A204.1 (cell line): Measurements from ENCODE around the gene MEF2C.
"Not testable (repeated sequence)": the region's sequence is repeated elsewhere in the genome, so short reads cannot be mapped to it uniquely, and the experiment has no call there.

Experiments
- FAIRE-seq: peaks from 2 replicates; lab custom pipeline; 2012; peaks lifted over from hg19 to GRCh38; lab: Jason Lieb, UNC

The MEF2C gene

GRCh38 chr5:88861231-88861630, 21.8 kb downstream of the MEF2C start:
- FAIRE-seq = no peak

DNA sequence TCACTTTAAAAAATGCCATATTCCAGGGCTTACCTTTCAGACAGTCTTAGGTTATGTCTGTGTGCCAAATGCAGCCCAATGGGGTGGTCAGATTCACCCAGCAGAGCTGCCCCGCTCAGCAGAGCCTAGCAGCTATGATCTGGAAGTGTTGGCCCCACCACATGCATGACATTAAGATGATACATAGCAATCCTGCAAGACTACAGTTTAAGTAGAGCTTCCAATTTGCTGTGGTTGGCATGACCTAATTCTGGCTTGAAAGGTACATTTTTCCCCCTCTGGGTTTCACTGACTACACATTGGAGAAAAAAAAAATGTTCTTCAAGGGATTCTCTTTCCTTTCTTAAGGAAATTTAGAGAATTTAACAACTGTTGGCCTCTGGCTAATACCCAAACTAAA, 22.5 kb downstream of the MEF2C start:
- no peak for FAIRE-seq

GRCh38 chr5:88858392-88858791, 24.6 kb downstream of the MEF2C start:
- no peak for FAIRE-seq

DNA sequence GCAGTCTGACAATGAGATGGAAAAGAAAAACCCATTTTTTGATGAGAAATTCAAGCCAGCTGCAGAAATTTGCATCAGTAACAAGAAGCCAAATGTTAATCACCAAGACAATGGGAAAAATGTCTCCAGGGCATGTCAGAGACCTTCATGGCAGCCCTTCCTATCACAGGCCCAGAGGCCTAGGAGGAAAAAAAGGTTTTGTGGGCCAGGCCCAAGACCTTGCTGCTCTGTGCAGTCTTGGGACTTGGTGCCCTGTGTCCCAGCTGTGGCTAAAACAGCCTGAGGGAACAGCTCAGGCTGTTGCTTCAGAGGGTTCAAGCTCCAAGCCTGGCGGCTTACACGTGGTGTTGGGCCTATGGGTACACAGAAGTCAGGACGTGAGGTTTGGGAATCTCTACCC, 26.6 kb downstream of the MEF2C start:
- not testable (repeated sequence) for FAIRE-seq

GRCh38 chr5:88854769-88855168, 28.2 kb downstream of the MEF2C start:
- FAIRE-seq = no peak

- FAIRE-seq = no peak
These were observed 35.6 kb downstream of the MEF2C start for GRCh38 chr5:88847420-88847819.

- FAIRE-seq = no peak
These were observed 36.5 kb downstream of the MEF2C start for GRCh38 chr5:88846434-88846833.

DNA sequence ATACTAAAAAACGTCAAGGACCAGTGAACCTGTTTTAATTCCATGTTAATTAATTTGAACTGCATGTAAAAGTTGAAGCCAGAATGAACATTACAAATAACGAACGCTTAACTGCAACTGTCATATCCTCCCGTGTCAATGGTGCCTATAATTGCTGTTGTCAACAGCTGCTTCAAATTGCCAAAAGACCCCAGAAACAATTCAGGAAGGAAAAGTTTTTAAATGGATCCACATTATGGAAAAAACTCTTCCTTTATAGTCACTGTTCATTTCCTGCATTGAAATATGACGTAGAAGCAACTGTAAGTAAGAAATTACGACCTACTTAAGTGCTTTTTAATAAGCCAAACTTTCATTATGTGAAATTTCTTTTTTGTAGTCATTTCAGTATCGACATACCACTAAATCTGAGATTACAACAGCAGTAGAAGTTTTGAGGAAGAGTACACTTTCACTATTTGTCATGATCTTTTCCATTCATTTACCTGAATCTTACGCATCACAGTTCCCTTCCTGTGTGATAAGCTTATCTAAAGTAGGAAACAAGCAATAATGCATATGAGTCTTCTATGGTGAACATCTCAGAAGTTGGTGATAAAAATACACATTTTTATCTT, 37.8 kb downstream of the MEF2C start:
- no peak for FAIRE-seq

- FAIRE-seq = no peak
These were observed 40.2 kb downstream of the MEF2C start for GRCh38 chr5:88842784-88843183.

DNA sequence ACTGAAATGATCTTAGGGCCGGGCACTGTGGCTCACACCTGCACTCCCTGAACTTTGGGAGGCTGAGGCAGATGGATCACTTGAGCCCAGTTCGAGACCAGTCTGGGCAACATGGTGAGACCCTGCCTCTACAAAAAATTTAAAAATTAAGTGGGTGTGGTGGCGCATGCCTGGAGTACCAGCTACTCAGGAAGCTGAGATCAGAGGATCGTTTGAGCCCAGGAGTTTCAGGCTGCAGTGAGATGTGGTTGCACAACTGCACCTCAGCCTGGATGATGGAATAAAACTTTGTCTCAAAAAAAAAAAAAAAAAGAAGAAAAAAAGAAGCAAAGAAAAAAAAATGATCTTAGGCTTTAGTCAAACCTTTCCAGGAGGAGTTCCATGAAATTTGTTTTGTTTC, 41.8 kb downstream of the MEF2C start:
- FAIRE-seq = no peak

DNA sequence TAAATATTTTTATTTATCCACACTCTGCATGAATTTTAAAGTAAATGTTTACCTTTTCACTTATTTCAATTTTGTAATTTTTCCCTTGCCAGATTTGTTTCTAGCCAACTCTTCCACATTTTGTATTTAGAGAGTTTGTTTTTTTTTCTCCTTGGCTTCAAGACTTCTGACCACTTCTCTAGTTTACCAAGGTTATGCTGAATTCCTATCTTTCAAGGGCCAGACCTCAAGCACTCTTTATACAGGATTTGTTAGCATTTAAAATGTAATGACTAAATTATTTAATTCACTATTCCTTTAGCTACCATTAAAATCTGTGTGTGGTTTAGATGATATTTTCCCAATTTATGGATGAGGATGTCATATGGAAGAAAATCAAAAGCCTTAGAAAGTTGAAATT, 42.5 kb downstream of the MEF2C start:
- no peak for FAIRE-seq

DNA sequence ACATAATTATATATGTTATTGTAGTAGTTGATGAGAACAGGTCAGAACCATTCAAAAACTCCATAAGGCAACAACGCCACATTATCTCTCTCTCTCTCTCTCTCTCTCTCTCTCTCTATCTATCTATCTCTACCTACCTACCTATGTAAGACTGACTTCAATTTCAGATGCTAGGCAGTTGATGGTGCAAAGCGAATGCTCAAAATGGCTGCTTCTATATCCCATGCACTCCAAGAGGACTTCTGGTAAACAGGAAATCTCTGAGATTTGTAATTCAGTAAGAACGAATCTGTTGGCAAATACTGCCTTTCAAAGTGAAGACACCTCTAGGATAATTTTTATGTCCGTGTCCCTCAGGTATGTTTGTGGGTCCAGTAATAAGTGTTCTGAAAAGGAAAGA, 43.7 kb downstream of the MEF2C start:
- FAIRE-seq = no peak

DNA sequence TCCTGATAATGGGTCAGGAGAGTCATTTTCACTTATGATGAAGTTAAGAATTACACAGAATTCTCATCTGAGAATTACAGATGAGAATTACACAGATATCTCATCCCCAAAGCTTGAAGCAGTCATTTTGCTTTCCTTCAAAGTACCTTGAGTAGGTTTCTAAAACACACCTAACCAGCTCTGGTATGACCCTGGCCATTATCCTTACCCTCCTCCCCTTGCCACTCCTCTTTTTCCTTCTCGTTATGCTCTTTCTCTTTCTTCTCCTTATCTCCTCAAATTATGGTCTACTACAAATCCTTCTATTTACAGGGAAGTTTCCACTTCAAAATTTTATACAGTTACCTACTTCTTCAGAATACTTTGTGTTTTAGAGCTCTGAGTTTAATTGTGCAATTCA, 44.5 kb downstream of the MEF2C start:
- no peak for FAIRE-seq

GRCh38 chr5:88837817-88838216, 45.2 kb downstream of the MEF2C start:
- no peak for FAIRE-seq

DNA sequence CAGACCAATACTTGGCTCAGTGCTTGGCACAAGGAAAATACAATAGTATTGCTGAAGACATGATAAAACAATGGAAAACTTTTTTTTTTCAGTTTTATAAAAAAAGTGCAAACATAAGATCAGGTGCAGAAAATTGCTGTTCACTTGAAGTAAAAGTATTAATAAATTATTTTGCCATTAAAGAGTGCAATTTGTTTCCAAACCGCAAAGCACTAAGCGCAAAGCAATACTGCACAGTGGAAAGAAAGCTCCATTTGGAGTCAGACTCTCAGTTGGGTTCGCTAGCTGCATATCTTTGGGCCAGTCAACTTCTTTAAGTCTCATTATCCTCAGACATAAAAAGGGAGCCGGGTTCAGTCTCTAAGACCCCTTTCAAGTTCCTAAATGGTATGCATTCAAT, 45.8 kb downstream of the MEF2C start:
- FAIRE-seq = no peak

- no peak for FAIRE-seq
These were observed 46.7 kb downstream of the MEF2C start for GRCh38 chr5:88836195-88836838.

- FAIRE-seq = no peak
These were observed 48.5 kb downstream of the MEF2C start for GRCh38 chr5:88834499-88834898.

DNA sequence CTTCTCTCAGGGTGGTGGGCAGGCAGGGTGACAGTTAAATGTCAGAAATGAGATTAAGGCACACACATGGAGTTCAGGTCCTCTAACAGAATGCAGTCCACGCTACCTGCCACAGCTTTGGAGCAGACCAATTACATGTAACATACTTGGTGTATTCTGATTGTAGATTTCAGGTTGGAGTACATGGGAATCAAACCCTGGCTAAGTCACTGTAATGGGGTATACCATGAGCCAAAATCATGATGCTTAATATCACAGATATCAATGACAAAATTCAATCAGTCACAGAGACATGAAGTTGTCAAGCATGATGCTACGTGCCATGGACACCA, 48.9 kb downstream of the MEF2C start:
- no peak for FAIRE-seq

GRCh38 chr5:88833371-88834130, 49.4 kb downstream of the MEF2C start:
- no peak for FAIRE-seq

DNA sequence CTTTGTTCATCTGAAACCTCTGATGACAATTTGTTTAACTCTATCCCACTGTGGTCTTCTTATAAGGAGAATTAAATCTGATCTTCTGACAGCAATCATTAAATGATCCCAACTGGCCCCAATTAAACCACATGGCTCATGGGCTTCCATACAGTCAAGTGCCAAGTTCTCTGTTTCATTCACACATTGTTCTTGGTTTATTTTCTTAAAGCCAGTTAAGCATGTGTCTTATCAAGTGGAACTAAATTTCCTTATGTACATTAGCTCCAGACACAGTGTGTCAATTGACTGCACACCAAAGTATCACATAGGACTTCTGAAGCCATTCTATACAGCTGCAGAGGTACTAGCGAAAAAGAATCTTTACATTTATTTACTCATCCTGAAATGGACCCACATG, 51.2 kb downstream of the MEF2C start:
- no peak for FAIRE-seq

- FAIRE-seq = no peak
These were observed 52.4 kb downstream of the MEF2C start for GRCh38 chr5:88830567-88830966.

- no peak for FAIRE-seq
These were observed 53.2 kb downstream of the MEF2C start for GRCh38 chr5:88829775-88830174.

GRCh38 chr5:88829054-88829453, 53.9 kb downstream of the MEF2C start:
- FAIRE-seq = no peak

DNA sequence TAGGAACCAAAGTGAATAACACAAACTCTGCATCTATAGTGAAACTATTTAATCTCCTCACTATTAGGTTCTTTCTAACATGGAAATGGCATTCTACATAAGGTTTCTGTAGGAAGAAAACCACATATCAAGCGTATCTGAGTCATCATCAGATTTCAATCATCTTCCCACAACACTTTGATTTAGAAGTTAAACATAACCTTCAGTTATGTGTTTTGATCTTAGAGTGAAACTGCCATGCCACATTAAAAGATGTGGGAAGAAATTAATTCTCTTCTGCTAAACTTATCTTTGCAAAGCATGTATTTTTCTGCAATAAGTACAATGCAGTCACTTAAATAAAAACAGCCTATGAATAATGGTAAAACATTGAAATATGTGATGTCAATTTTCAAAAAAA, 55.0 kb downstream of the MEF2C start:
- no peak for FAIRE-seq
